ENCODE measurements around the gene CAPZA2.

CAPZA2 gene

DNA sequence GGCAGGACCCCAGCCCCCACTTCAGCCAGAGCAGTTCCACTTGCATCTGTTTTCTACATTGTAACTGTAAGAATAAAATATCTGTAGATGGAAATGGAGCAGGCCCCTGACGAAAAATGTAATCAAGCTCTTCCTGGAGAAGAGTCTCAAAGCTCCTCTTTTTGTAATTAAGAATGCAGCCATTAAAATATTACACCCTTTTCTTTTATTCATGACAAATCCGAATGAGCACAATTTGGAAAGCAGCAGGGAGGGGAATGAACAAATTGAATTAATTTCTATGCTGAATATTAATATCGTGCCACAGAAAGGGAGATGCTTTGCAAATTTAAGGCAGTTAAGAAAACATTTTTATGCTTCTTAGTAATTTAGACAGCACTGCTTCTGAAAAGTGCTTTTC is 24.8 kb upstream of the CAPZA2 start:
- TF ChIP-seq, protein P1, sequence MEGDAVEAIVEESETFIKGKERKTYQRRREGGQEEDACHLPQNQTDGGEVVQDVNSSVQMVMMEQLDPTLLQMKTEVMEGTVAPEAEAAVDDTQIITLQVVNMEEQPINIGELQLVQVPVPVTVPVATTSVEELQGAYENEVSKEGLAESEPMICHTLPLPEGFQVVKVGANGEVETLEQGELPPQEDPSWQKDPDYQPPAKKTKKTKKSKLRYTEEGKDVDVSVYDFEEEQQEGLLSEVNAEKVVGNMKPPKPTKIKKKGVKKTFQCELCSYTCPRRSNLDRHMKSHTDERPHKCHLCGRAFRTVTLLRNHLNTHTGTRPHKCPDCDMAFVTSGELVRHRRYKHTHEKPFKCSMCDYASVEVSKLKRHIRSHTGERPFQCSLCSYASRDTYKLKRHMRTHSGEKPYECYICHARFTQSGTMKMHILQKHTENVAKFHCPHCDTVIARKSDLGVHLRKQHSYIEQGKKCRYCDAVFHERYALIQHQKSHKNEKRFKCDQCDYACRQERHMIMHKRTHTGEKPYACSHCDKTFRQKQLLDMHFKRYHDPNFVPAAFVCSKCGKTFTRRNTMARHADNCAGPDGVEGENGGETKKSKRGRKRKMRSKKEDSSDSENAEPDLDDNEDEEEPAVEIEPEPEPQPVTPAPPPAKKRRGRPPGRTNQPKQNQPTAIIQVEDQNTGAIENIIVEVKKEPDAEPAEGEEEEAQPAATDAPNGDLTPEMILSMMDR (IDR thresholded peaks at IDR 0.05; ENCODE audit: control insufficient read depth, insufficient read depth, low read depth, low read length, missing control alignments), result no peak
- no peak for DNase-seq (ENCODE audit: low read depth)
- no peak overlapping the region for H3K4me3 ChIP-seq (ENCODE audit: control insufficient read depth, low read depth, low read length)

DNA sequence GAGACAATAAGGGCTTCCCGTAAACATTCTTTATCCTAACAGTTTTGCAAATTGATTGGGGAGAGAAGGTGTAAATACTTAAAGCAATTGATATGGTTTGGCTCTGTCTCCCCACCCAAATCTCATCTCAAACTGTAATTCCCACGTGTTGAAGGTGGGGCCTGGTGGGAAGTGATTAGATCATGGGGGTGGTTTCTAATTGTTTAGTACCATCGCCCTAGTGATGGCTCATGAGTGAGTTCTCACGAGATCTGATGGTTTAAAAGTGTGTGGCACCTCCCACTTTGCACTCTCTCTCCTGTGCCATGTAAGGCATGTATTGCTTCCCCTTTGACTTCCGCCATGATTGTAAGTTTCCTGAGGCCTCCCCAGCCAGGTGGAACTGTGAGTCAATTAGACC is 22.1 kb upstream of the CAPZA2 start:
- H3K4me3 ChIP-seq (ENCODE audit: control insufficient read depth, low read depth, low read length), result no peak overlapping the region
- TF ChIP-seq, protein P1 (IDR thresholded peaks at IDR 0.05; ENCODE audit: control insufficient read depth, insufficient read depth, low read depth, low read length, missing control alignments), result no peak
- no peak for DNase-seq (ENCODE audit: low read depth)

DNA sequence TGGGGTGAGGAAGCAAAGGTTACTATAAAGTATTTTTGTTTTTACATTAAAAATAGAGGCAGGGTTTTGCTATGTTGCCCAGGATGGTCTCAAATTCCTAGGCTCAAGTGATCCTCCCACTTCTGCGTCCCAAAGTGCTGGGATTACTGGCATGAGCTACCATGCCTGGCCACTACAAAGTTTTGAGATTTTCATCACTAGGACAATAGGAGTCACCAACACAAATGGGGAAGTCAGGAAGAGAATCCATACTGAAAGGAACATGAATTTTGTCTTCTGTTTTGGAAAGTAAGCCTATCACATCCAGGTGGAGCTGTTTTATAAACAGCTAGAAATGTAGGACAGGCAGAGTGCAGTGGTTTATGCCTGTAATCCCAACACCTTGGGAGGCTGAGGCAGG is 20.0 kb upstream of the CAPZA2 start:
- no peak overlapping the region for H3K4me3 ChIP-seq (ENCODE audit: control insufficient read depth, low read depth, low read length)
- TF ChIP-seq, protein P1 (IDR thresholded peaks at IDR 0.05; ENCODE audit: control insufficient read depth, insufficient read depth, low read depth, low read length, missing control alignments), result no peak
- no peak for DNase-seq (ENCODE audit: low read depth)

DNA sequence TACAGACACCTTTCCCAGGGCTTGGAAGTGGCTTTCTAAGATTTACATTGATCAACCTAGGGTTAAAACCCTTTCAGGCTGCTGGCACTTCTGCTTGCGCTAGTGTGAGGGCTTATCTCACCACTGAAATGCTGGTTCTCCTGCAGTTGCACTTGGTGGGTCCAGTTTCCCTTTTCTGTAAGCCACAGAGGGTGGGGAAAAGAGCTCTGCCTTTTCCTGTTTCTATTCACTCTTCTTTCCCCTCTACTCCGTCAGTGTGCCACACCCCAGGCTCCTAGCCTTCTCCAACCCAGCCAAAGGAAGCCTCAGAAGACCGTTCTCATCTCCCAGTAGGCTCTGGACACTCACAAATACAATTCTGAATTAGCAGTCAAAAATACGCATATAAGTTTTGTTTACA is 19.0 kb upstream of the CAPZA2 start:
- no peak for DNase-seq (ENCODE audit: low read depth)
- no peak overlapping the region for H3K4me3 ChIP-seq (ENCODE audit: control insufficient read depth, low read depth, low read length)
- TF ChIP-seq, protein P1 (IDR thresholded peaks at IDR 0.05; ENCODE audit: control insufficient read depth, insufficient read depth, low read depth, low read length, missing control alignments), result no peak

DNA sequence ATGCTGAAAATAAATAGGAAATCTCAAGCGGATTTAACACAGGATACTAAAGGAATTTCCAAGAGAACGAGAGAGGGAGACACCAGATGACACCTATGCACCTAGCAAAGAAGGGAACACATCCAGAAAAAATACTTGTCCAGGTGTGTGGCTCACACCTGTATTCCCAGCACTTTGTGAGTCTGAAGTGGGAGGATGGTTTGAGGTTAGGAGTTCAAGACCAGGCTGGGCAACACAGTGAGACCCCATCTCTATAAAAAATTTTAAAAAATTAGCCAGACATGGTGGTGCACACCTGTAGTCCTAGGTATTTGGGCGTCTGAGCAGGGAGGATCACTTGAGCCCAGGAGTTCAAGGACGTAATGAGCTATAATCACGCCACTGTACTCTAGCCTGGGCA is 11.2 kb upstream of the CAPZA2 start:
- DNase-seq (ENCODE audit: low read depth), result no peak
- TF ChIP-seq, protein P1 (IDR thresholded peaks at IDR 0.05; ENCODE audit: control insufficient read depth, insufficient read depth, low read depth, low read length, missing control alignments), result no peak
- H3K4me3 ChIP-seq (ENCODE audit: control insufficient read depth, low read depth, low read length), result no peak overlapping the region

DNA sequence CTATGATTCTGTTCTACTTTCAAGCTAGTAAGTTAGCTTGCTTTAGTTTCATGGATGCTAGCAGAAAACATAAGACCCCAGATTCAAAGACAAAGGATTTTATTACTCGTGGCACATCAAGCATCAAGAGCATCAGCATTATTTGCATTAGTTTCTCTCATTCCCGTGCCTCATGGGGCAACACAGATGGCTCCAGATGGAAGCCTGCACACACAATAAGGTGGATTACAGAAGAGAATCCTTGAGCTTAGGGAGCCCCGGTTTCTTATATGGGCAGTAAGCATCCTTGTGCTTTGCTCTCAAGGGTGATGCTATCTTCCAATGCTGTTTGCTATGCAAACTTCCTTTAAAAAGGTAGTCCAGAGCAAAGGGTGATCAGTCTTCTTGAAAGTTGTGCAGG is 10.7 kb upstream of the CAPZA2 start:
- DNase-seq (ENCODE audit: low read depth), result no peak
- H3K4me3 ChIP-seq (ENCODE audit: control insufficient read depth, low read depth, low read length), result no peak overlapping the region
- TF ChIP-seq, protein P1 (IDR thresholded peaks at IDR 0.05; ENCODE audit: control insufficient read depth, insufficient read depth, low read depth, low read length, missing control alignments), result no peak

DNA sequence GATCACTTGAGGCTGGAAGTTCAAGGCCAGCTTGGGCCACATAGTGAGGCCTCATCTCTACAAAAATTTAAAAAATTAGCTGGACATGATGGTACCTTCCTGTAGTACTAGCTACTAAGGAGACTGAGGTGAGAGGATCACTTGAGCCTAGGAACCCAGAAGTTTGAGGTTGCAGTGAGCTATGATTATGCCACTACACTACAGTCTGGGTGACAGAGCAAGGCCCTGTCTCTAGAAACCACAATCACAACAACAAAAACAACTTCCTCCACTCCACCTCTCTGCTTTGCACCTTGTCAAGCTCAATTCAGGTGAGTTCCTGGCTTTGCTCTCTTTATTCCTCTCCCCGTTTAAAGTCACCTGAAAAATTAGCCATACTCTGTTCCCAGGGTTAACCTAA is 8.3 kb upstream of the CAPZA2 start:
- no peak overlapping the region for H3K4me3 ChIP-seq (ENCODE audit: control insufficient read depth, low read depth, low read length)
- DNase-seq (ENCODE audit: low read depth), result no peak
- TF ChIP-seq, protein P1 (IDR thresholded peaks at IDR 0.05; ENCODE audit: control insufficient read depth, insufficient read depth, low read depth, low read length, missing control alignments), result no peak

Data from AG09309 (cell line).